ENCODE results near the gene GRK5.

The GRK5 gene

GRCh38 chr10:119320981-119321380, 113.6 kb downstream of the GRK5 start:
- no peak for DNase-seq

DNA sequence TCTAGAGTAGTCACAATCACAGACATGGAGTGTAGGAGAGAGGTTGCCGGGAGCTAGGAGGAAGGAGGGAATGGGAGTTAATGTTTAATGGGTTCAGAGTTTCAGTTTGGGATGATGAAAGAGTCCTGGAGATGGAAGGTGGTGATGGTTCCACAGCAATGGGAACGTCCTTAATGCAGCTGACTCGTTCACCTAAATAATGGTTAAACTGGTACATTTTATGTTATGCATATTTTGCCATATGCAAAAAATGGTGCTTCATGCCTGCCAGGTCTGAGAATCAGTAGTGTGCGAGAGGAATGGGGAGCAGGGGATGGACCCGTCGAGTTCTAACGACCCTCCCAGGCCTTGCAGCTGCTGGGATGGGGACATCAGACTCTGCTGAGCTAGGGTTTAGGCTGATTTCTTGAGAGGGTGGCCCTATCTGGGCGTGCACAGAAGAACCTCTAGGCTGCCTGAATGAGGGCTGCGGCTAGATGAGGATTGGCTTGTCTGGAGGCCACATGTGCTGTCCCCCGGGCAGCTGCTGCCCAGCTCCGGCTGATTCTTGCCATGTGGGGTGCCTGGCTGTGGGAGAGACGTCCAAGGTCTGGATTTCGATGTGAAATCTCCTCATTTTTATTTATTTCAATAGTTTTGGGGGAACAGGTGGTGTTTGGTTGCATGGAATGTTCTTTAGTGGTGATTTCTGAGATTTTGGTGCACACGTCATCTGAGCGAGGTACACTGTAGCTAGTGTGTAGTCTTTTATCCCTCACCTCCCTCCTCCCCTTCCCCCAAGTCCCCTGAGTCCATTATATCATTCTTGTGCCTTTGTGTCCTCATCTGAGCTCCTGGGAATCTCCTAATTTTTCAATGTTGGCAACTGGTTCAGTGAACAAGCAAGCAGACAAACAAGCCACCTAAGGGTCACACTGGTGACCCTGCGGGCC, 116.0 kb downstream of the GRK5 start:
- no peak for DNase-seq

DNA sequence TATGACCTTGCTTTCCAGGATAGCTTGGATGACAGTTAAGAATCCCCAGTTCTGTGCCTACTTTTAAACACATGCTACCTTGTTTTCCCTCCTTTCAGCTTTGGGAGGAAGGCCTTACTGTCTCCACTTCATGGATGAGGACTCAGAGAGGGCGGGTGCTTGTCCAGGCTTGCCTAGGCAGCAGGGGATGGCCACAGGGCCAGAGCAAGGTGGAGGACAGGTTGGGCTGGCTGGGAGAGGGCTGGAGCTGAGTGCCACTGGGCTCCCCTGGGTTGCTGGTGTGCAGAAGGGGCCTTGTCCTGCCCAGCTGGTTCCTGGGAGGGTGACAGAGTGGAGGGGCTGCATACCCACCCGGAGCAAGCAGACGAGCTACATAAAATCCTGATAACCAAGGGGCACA, 117.8 kb downstream of the GRK5 start:
- DNase-seq = no peak

GRCh38 chr10:119326167-119326566, 118.8 kb downstream of the GRK5 start:
- no peak for DNase-seq

DNA sequence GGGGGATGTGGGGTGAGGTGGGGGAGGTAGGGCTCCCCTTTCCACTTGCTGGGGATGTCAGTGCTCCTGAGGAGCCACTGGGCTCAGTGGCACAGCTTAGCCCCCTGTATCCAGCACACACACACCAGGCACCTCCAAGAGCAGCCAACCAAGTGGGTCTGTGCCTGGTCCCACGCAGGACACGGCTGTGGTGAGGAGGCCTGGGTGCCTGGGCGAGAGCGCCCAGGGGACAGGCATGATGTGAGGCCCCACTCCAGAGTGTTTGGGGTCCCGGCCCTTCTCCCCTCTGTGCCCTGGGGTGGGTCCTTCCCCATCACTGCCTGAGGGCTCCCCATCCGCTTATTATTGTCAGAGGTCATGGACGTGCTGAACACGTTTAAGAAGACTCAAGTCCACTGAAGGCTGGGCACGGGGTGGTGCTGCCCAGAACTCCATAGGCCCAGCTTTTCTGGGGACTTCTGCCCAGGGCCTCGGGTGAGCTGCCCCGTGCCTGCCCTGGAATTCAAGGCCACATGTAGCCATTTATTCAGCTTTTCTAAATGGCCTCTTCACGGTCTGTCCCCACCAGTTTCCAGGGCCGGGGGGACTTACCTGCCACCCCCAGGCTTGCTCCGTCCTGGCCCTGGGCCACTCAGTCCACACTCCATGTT, 119.8 kb downstream of the GRK5 start:
- no peak for DNase-seq

- no peak for DNase-seq
These were observed 120.9 kb downstream of the GRK5 start for GRCh38 chr10:119328223-119328622.

DNA sequence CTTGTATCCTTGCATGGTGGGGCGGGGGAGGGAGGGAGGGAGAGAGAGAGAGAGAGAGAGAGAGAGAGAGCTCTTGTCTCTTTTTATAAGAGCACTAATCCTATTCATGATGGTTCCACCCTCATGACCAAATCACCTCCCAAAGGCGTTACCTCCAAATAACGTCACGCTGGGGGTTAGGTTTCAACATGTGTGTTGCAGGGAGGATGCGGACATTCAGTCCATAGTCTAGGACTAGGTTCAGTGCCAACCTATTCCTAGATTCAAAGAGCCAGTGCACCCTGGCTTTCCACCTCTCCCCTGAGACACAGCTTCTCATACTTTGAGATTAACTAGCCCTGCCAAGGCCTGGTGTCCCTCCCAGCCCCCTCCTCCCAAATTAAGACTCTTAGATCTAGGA, 123.0 kb downstream of the GRK5 start:
- DNase-seq = no peak

GRCh38 chr10:119331061-119331460, 123.7 kb downstream of the GRK5 start:
- no peak for DNase-seq

DNA sequence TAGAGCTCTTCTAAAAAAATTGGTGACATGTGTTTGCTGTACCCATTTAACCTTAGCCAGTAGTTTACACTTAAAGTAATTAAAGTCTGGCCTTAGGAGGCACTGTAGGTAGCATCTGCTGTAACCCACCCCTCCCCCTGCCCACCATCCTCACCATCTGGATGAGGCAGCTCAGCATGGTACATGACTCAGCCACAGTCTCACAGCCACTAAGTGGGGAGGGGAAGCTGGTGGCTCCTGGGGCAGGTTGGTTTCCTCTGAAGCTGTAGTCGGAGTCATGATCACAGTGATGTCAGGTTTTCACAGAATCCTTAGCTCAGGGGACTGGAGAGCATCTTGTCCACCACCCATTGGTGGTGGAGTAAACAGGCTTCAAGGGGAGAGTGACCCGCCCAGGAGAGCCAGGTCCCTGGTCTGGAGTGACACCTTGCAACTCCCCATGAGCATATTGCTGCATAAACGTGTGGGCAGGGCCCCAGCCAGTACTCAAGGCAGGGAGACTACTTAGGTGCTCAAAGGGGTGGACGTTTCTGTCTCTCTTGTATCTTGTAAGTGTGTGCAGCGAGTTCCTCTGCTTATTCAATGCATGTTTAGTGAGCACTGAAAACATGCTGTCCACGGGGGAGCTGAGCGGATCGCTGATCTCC, 125.9 kb downstream of the GRK5 start:
- no peak for DNase-seq

DNA sequence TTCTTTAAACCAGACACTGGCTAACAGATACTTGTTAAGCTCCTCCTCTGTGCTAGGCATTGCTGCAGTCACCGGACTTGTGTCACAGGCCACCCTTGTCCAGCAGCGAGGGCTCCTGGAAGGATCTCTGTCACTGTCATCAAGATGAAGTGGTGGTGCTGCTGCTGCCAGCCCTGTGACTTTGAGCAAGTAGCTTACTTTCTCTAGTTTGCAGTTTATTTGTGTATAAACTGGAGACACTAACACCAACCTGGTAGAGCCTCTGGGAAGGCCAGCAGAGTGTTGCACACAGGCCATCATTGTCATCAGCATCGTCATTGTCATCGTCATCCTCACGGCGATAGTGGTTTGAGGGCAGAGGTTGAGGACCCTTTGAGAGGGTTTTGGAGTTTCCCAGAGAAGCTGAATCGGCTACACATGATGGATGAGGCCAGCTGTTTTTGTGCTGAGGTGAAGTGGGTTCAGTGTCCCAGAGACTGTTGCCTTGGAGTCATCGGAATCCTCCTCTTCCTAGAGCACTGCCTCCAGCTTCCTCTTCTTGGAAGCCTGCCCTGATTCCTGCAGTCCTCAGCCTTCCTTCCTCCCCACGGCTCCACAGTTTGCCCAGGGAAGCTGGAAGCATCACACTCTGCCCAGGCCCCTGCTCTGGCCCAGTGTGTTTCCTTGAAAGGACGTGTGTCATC, 128.4 kb downstream of the GRK5 start:
- DNase-seq = no peak

- DNase-seq = no peak
These were observed 129.2 kb downstream of the GRK5 start for GRCh38 chr10:119336599-119336998.

DNA sequence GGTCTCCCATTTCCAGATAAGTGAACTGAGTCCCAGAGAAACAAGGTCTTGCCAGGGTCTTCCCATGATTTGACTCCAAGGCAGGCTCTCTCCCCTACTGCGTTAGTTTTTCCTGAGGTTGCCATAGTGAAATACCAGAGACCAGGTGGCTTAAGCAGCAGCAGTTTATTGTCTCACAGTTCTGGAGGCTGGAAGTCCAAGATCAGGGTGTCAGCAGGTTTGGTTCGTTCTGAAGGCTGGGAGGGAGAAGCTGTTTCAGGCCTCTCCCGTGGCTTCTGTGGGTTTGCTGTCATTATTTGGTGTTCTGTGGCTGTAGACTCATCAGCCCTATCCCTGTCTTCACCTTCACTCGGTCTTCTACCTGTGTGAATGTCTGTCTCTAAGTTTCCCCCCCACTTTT, 129.9 kb downstream of the GRK5 start:
- DNase-seq = no peak

- DNase-seq = no peak
These were observed 130.5 kb downstream of the GRK5 start for GRCh38 chr10:119337796-119338432.

DNA sequence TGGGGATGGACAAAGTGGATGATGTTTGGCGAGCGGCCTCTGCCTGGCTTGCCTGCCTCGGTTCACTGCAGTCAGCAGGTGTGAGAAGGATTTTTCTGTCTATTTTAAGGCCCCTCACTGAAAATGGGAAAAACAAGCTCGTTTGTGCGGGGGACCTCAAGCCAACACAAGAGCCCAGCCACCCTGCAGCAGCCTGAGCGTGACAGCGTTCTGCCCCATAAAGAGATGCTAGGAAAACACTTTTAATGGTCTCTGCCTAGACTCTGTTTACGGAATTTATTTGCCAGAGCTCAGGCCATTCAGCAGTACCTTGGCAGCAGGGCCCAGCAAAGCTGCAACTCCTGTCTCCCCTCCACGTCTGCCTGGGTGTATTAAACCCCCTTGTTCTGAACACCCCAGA, 131.7 kb downstream of the GRK5 start:
- DNase-seq = no peak

GRCh38 chr10:119340893-119341458, 133.6 kb downstream of the GRK5 start:
- no peak for DNase-seq

DNA sequence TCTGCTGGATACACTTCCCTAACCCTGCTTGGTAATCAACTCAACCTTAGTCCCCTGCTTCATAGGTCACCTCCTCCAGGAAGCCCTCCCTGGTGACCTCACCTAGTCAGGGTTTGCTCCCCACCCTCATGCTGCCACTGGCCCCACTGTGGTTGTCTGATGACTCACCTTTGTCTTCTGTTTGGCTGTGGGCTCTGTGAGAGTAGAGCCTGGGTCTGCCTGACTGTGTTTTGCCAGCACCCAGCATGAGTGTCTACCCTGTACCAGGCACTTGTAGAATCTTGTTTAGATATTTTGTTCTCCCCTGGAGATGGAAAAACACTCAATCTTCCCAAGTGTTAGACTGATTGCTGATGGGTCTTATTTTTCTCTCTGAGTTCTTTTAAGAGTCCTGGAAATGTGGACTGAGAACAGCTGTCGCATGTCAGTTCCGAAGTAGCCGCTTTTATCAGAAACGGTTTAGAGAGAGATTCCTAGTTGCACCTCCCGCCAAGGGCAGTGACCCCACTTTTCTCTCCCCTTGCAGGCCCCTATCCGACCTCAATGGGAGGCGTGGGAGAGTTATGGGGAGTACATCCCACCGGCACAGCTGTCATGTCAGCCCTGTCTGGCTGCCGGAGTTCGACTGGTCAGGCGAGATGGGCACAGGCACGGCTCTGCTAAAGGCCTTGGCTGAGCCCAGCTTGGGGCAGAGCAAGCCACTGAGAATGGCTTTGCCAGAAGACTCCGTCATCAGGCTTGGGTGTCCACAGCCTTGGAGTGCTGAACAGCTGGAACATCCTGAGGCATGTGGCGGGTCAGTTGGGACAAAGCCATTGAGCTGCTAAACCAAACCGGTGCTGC, 134.3 kb downstream of the GRK5 start:
- DNase-seq = no peak

- DNase-seq = no peak
These were observed 135.0 kb downstream of the GRK5 start for GRCh38 chr10:119342335-119342734.

- no peak for DNase-seq
These were observed 135.7 kb downstream of the GRK5 start for GRCh38 chr10:119343011-119343601.

GRCh38 chr10:119344381-119344780, 137.0 kb downstream of the GRK5 start:
- DNase-seq = no peak

GRCh38 chr10:119346095-119346832, 138.9 kb downstream of the GRK5 start:
- no peak for DNase-seq

Measured in effector CD8-positive, alpha-beta T cell (primary cell).